Effector memory CD4-positive, alpha-beta T cell (primary cell): ENCODE data around the gene ID3.

Source experiments
- DNase-seq, 3 donors: peaks; one replicate each; pipeline ENCODE4 v3.0.0-alpha.2; 2020
- H3K27ac ChIP-seq: 2 replicates; pipeline ENCODE4 v1.7.0; 2013; ENCODE audit warnings: mild to moderate bottlenecking, low read length, moderate library complexity; ENCODE audit not compliant: insufficient read depth, poor library complexity, severe bottlenecking
- H3K27me3 ChIP-seq: replicated peaks from 2 replicates; pipeline ENCODE4 v1.7.0; 2013; ENCODE audit warnings: mild to moderate bottlenecking, low read length; ENCODE audit not compliant: insufficient read depth, control insufficient read depth, poor library complexity, severe bottlenecking
- H3K36me3 ChIP-seq: 2 replicates; pipeline ENCODE4 v1.7.0; 2013; ENCODE audit warnings: mild to moderate bottlenecking, low read length, moderate library complexity; ENCODE audit not compliant: control insufficient read depth, insufficient read depth
- H3K4me1 ChIP-seq: 2 replicates; pipeline ENCODE4 v1.7.0; 2013; ENCODE audit warnings: low read length, mild to moderate bottlenecking; ENCODE audit not compliant: control insufficient read depth, insufficient read depth, poor library complexity, severe bottlenecking
- H3K4me3 ChIP-seq: 2 replicates; pipeline ENCODE4 v1.7.0; 2013; ENCODE audit warnings: low read length, low read depth, mild to moderate bottlenecking; ENCODE audit not compliant: insufficient read depth, poor library complexity, severe bottlenecking
- H3K9me3 ChIP-seq: 2 replicates; pipeline ENCODE4 v1.7.0; 2013; ENCODE audit warnings: mild to moderate bottlenecking, low read length, moderate library complexity; ENCODE audit not compliant: control insufficient read depth

Gene ID3

GRCh38 chr1:23537296-23537973, 21.9 kb downstream of the ID3 start:
- no peak overlapping the region for H3K27ac ChIP-seq
- H3K36me3 ChIP-seq: no peaks in the 10 kb centered on the region
- H3K4me3 ChIP-seq: no peak overlapping the region
- no peak for DNase-seq
- peaks cover 20% of the 10 kb centered on the region for H3K4me1 ChIP-seq
- no peaks in the 10 kb centered on the region for H3K9me3 ChIP-seq
- no peaks in the 10 kb centered on the region for H3K27me3 ChIP-seq

DNA sequence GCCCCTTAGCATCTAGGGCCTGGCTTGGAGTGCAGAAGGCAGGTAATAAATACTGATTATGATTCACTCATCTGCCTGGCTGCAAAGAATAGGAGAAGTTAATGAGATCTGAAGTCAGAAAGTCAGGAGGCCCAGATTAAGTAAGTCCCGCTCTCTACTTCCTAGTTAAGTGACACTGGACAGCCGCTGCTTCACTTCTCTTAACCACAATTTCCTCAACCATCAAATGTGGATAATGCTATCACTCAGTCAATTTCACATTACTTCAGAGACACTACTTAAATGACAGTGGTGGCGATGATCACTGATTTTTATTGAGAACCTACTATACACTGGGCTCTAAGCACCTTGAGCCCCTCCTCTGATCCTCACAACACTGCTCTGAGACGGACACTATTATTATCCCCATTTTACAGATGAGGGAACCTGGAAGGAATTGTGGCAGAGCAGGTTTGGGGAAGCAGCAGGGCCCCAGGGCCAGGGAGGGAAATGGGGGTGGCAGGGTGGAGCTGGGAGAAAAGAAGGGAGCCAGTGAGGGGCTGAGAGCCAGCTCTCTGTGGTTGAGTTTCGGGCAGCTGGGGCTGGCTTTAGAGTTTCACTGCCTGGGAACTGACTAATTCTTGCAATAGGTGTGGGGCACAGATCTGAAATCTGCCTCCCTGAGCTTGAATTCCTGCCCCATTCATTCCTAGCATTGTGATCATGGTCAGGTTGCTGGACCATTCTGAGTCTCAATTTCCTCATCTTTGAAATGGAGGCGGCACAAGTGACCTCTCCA, 25.9 kb downstream of the ID3 start:
- peak overlapping the region; percentile 50 for H3K27ac ChIP-seq

DNA sequence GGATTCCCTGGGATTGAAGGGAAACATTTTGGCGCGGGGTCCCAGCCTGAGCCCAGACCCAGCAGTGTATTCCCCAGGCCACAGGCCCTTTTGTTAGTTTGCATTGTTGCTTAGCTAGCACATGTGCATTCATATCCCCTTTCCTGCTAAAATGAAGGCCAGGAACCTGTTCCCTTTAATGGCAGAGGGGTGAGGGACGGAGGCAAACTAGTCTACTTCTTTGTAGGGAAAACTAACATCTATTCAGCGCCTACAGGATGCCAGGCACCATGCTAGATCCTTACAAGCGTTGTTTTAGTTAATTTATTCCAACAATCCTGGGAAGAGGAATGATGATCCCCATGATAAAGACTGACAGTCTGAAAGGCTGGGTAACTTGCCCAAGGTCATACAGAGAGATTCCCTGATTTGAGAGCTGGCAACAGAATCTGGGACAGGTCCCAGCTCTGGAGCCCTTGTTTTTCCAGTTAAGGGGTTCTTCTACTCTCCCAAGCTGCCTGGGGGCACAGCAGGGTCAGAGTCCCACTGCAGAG, 27.7 kb downstream of the ID3 start:
- Histone ChIP-seq H3K4me1 (peaks cover 71% of the 10 kb centered on the region), H3K27ac (peak overlapping the region; percentile 53), H3K4me3 (peak overlapping the region; percentile 34)

More for the DNA sequence above, 25.9 kb downstream of the ID3 start:
- H3K4me1 ChIP-seq: peaks cover 53% of the 10 kb centered on the region
- no peaks in the 10 kb centered on the region for H3K36me3 ChIP-seq
- H3K27me3 ChIP-seq: no peaks in the 10 kb centered on the region
- DNase-seq: no peak
- H3K9me3 ChIP-seq: no peaks in the 10 kb centered on the region
- H3K4me3 ChIP-seq: no peak overlapping the region

GRCh38 chr1:23530747-23531561, 28.3 kb downstream of the ID3 start, which contains the start of gene E2F2:
E2F2 (minus strand) TSS chr1:23531233; CDS start chr1:23530793, 440 bp downstream.
- Histone ChIP-seq H3K4me3 (peak within 1 kb of the TSS; percentile 70), H3K4me1 (peaks cover 78% of the 10 kb centered on the region), H3K9me3 (no peaks in the 10 kb centered on the region), H3K27me3 (no peaks in the 10 kb centered on the region), H3K36me3 (no peaks in the 10 kb centered on the region), H3K27ac (peak within 1 kb of the TSS; percentile 53)
- DNase-seq: peak; percentile 72 to 79 (median 75)

More for the DNA sequence above, 27.7 kb downstream of the ID3 start:
- no peak for DNase-seq
- Histone ChIP-seq H3K27me3 (no peaks in the 10 kb centered on the region), H3K36me3 (no peaks in the 10 kb centered on the region), H3K9me3 (no peaks in the 10 kb centered on the region)

DNA sequence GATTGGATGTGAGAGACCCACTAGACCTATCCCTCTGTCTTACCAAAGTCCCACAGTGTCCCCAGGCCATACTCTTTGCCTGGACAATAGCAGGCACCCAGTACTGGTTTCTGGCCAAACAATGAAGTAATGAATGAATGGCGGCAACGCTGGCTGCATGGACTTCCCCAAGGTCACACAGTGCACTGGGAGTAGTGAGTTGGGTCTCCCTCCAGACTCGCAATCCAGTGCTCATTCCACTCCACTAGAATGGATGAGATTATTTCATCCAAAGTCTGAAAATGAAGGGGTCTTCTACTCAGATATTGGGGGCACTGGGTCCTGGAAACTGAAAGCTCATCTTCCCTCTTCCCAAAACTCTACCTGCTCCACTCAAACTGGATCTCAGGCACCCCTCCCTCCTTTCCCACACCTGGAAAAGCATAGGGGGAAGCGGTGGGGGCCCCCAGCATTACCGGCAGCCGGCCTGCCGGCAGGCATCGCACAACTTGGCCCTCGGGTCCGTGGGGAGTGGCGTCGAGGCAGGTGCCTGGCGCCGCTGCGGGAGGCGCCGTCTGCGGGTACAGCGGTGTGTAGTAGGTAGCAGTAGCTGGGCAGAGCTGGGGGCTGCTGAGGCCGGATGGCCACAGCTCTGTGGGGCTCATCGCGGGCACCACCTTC, 29.1 kb downstream of the ID3 start:
- no peaks in the 10 kb centered on the region for H3K9me3 ChIP-seq
- no peak for DNase-seq
- no peaks in the 10 kb centered on the region for H3K36me3 ChIP-seq
- peaks cover 85% of the 10 kb centered on the region for H3K4me1 ChIP-seq
- peak overlapping the region; percentile 51 for H3K27ac ChIP-seq
- H3K27me3 ChIP-seq: no peaks in the 10 kb centered on the region
- H3K4me3 ChIP-seq: peak overlapping the region; percentile 70

DNA sequence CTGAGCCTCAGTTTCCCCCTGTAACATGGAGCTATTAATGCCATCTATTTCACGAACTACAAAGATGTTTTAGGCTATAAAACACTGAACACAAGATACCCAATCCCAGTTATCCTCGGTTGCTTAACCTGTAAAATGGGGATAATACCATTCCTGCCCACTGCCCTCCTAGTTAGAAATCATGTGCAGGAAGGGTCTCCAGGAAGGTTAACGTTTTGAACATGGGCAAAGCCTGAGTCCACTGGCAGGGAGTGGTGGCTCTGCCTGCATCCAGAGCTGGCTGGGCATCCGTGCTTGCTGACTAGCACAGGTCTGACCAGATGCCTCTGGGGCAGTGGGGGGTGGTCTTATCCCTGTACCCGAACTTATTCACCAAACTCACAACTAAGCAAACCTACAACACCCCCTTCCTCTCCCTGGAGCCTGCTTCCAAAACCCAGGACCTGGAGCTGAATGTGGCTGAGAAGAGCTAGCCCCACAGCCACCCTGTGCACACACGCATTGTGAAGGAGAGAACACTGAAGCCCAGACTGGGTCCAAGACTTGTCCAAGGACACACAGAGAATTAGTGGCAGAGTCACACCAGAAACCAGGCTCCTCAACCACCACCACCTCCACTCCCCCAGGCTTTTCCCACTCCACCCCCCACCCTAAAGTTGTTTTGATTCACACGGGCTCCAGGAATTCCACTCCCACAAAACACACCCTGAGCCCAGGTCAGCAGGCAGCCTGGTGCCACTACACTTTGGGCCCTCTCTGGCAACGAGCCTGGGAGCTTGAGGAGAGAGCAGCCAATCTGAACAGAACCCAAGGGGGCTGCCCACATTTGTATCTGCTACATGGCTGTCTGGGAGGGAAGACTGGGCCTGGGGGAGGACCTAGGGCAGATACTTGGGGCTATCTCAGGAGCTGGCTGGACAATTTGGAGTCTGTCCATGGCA, 29.9 kb downstream of the ID3 start:
- H3K4me1 ChIP-seq: peaks cover 93% of the 10 kb centered on the region

GRCh38 chr1:23528250-23528978, 30.9 kb downstream of the ID3 start:
- peak; percentile 60 to 74 (median 65) for DNase-seq
- Histone ChIP-seq H3K4me3 (peak overlapping the region; percentile 37), H3K27me3 (no peaks in the 10 kb centered on the region), H3K27ac (peak overlapping the region; percentile 64), H3K36me3 (no peaks in the 10 kb centered on the region), H3K9me3 (no peaks in the 10 kb centered on the region), H3K4me1 (peaks cover 92% of the 10 kb centered on the region)

More for the DNA sequence above, 29.9 kb downstream of the ID3 start:
- Histone ChIP-seq H3K27me3 (no peaks in the 10 kb centered on the region), H3K4me3 (peak overlapping the region; percentile 70), H3K27ac (peak overlapping the region; percentile 64), H3K36me3 (no peaks in the 10 kb centered on the region), H3K9me3 (no peaks in the 10 kb centered on the region)
- no peak for DNase-seq

DNA sequence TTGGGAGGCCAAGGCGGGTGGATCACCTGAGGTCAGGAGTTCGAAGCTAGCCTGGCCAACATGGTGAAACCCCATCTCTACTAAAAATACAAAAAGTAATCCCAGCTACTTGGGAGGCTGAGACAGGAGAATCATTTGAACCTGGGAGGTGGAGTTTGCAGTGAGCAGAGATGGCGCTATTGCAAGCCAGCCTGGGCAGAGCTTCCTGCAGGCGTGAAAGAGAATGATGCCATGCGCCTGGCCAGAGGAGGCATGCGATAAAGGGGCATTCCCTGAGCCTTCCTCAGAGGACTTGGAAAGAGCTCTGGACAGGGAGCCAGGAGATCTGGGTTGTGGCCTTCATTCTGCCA, 31.4 kb downstream of the ID3 start:
- no peak for DNase-seq
- no peaks in the 10 kb centered on the region for H3K27me3 ChIP-seq
- H3K36me3 ChIP-seq: no peaks in the 10 kb centered on the region
- H3K27ac ChIP-seq: peak overlapping the region; percentile 64
- peaks cover 86% of the 10 kb centered on the region for H3K4me1 ChIP-seq
- H3K9me3 ChIP-seq: no peaks in the 10 kb centered on the region
- peak overlapping the region; percentile 37 for H3K4me3 ChIP-seq
